ENCODE results near the gene NR2E1. TPM values are rescaled to one million over a fixed set of nuclear protein-coding genes. Genes with fewer than 3 reads are reported as not detected.

Gene NR2E1
- total and polyA plus RNA-seq, 2 of the 4 experiments (the other 2 are of a cell fraction) = not detected

DNA sequence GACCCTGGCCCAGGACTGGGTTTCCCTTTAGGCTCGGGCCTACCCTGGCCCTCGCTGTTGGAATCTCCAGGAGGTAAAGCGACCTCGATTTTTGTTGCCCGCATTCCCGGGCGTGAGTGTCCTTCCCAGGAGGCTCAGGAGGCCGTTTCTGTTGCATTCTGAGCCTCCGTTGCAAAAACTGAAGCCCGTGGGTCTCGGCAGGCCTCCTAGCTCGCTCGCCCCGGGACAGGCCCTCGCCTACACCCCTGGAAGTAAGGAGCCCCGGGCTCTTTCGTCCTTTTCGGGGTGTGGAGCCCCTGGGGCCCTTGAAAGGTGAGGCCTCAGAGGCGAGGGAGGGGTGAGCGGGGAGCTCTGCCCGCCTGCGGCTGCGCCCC, 2.3 kb downstream of the NR2E1 start:
- Histone ChIP-seq H2AK5ac (ENCODE audit: low read depth, low read length) (no peak overlapping the region), H3K23ac (ENCODE audit: low read depth, low read length) (no peak overlapping the region), H4K5ac (ENCODE audit: low read depth, low read length) (no peak overlapping the region), H4K91ac (ENCODE audit: insufficient read depth, low read depth, low read length) (no peak overlapping the region), H2AFZ (replicated peaks; ENCODE audit: low read length, poor library complexity) (no peak overlapping the region), H3K27me3 (ENCODE audit: control insufficient read depth, insufficient read depth, low read length) (peaks cover 97% of the 10 kb centered on the region), H4K20me1 (ENCODE audit: insufficient read depth, low read length) (no peaks in the 10 kb centered on the region; the same call in none of the 2 replicates), H3K9me3 (ENCODE audit: control insufficient read depth, insufficient read depth, low read length) (peaks cover 9% of the 10 kb centered on the region), H3K4me2 (ENCODE audit: low read depth, low read length) (no peak overlapping the region), H2BK15ac (ENCODE audit: low read depth, low read length) (no peak overlapping the region), H2BK120ac (ENCODE audit: low read depth, low read length) (no peak overlapping the region), H3K4ac (ENCODE audit: low read depth, low read length) (no peak overlapping the region), H3K4me3 (ENCODE audit: insufficient read depth, low read depth, low read length) (no peak overlapping the region), H3K9me1 (ENCODE audit: insufficient read depth, low read length) (no peaks in the 10 kb centered on the region; the same call in 1 of the 2 replicates), H2AK9ac (replicated peaks; ENCODE audit: low read depth, low read length, poor library complexity) (no peak overlapping the region), H2BK20ac (ENCODE audit: low read depth, low read length) (no peak overlapping the region), H3K36me3 (ENCODE audit: control insufficient read depth, insufficient read depth, low read length) (no peaks in the 10 kb centered on the region), H3K18ac (ENCODE audit: low read depth, low read length) (no peak overlapping the region), H3K9ac (ENCODE audit: low read depth, low read length) (no peak overlapping the region), H3K4me1 (ENCODE audit: control insufficient read depth, insufficient read depth, low read length) (no peaks in the 10 kb centered on the region; the same call in 1 of the 2 replicates), H3K14ac (replicated peaks; ENCODE audit: low read depth, low read length) (no peak overlapping the region), H3K56ac (ENCODE audit: extremely low read depth, insufficient read depth, low read length) (no peak overlapping the region), H3K79me1 (ENCODE audit: low read depth in 1 of 2, low read length in 2 of 2) (no peaks in the 10 kb centered on the region), H4K8ac (ENCODE audit: low read depth in 2 of 2, low read length in 2 of 2) (no peak overlapping the region), H3K27ac (ENCODE audit: insufficient read depth, low read length) (no peak overlapping the region), H2BK5ac (ENCODE audit: low read depth, low read length, poor library complexity, severe bottlenecking) (no peak overlapping the region)
- in situ Hi-C loops (cut with MboI; ENCODE audit: low sequenced_read_pairs) = no loop called here
- no TSS peak for BruUV-seq (replicated peaks)
- CTCF ChIA-PET = interaction anchor here (1.3 kb wide), 1 partner anchor 12 kb away, joined by 3 read pairs; no protein-coding TSS in a partner anchor
- intact Hi-C loops (cut with micrococcal nuclease) = no loop called here
- 22% methylated on average over 14 of the region's 23 CpGs; no CpG with 5 or more reads in 1 of the 2 experiments for WGBS, 2 experiments (ENCODE audit: extremely low coverage in 2 of 2, insufficient read length in 1 of 2)
- dilution Hi-C loops (cut with HindIII; ENCODE audit: low sequenced_read_pairs, unreplicated experiment) = no loop called here
- POLR2A ChIA-PET (ENCODE audit: unreplicated experiment) = no interaction called here
- TF ChIP-seq CEBPB (IDR thresholded peaks at IDR 0.05; ENCODE audit: low read depth, low read length) = no peak
- no peak for TF ChIP-seq RCOR1 (IDR thresholded peaks at IDR 0.05; ENCODE audit: insufficient replicate concordance, low read length)
- no peak for TF ChIP-seq BHLHE40 (IDR thresholded peaks at IDR 0.05; ENCODE audit: low read depth, low read length)
- TF ChIP-seq FOS (IDR thresholded peaks at IDR 0.05; ENCODE audit: low read depth, low read length) = no peak
- no peak for DNase-seq
- ATAC-seq (ENCODE audit: low read depth) = no peak

Data from IMR-90 (cell line).